ENCODE results near the gene DNAJC15. TPM values are rescaled to one million over a fixed set of nuclear protein-coding genes. Genes with fewer than 3 reads are reported as not detected.

Gene DNAJC15
- total RNA-seq, 4 donors from 2014 or later, result 1.6 to 8.4 (median 4.1) TPM

DNA sequence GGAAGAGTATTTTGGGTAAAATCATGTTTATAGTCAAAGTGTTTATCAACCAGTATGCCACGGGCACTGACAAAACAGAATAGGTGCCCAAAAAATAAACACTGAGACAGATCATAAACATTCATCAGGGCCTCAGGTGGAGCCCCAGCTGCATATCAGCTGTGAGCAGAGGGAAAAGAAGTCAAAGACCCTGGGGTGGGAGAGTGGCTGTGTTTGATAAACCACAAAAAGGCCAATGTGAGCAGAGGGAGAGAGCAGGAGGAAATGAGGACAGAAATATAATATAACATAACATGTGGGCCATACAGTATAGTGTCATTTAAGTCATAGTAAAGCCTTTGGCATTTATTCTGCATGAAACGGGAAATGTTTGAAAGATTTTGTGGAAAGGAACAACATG, 21.4 kb upstream of the DNAJC15 start:
- H3K4me3 ChIP-seq (ENCODE audit: low read depth, poor library complexity, severe bottlenecking), result no peak overlapping the region
- WGBS, 2 donors, result 82 to 94% methylated on average over 2 of the region's 2 CpGs
- TF ChIP-seq POLR2A (IDR thresholded peaks at IDR 0.05), result no peak
- TF ChIP-seq, protein P1, sequence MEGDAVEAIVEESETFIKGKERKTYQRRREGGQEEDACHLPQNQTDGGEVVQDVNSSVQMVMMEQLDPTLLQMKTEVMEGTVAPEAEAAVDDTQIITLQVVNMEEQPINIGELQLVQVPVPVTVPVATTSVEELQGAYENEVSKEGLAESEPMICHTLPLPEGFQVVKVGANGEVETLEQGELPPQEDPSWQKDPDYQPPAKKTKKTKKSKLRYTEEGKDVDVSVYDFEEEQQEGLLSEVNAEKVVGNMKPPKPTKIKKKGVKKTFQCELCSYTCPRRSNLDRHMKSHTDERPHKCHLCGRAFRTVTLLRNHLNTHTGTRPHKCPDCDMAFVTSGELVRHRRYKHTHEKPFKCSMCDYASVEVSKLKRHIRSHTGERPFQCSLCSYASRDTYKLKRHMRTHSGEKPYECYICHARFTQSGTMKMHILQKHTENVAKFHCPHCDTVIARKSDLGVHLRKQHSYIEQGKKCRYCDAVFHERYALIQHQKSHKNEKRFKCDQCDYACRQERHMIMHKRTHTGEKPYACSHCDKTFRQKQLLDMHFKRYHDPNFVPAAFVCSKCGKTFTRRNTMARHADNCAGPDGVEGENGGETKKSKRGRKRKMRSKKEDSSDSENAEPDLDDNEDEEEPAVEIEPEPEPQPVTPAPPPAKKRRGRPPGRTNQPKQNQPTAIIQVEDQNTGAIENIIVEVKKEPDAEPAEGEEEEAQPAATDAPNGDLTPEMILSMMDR (IDR thresholded peaks at IDR 0.05), result no peak
- DNase-seq (ENCODE audit: low spot score in 2 of 2), result no peak
- intact Hi-C loops (cut with DNase I; ENCODE audit: low total_unique reads), result no loop called here

DNA sequence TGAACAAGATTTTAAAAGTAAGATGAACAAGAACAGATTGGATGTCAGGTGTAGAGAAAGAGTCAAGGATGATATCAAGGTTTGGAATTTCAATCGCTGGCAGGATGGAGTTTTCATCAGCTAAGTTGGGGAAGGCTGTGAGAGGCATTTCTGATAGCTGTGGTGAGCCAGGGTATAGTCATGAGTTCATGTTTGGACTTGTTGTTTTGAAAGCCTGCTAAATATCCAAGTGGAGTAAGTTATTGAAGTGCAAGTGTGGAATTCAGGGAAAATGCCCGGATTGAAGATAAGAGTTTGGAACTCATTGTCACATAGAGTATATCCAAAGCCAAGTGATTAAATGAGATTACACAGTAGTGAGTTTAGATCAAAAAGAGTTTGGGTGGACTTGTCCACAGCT, 20.4 kb upstream of the DNAJC15 start:
- TF ChIP-seq, protein P1 (IDR thresholded peaks at IDR 0.05), result no peak
- no peak for TF ChIP-seq POLR2A (IDR thresholded peaks at IDR 0.05)
- H3K4me3 ChIP-seq (ENCODE audit: low read depth, poor library complexity, severe bottlenecking), result no peak overlapping the region
- 63 to 67% methylated on average over 2 of the region's 2 CpGs for WGBS, 2 donors
- intact Hi-C loops (cut with DNase I; ENCODE audit: low total_unique reads), result no loop called here
- no peak for DNase-seq (ENCODE audit: low spot score in 2 of 2)

DNA sequence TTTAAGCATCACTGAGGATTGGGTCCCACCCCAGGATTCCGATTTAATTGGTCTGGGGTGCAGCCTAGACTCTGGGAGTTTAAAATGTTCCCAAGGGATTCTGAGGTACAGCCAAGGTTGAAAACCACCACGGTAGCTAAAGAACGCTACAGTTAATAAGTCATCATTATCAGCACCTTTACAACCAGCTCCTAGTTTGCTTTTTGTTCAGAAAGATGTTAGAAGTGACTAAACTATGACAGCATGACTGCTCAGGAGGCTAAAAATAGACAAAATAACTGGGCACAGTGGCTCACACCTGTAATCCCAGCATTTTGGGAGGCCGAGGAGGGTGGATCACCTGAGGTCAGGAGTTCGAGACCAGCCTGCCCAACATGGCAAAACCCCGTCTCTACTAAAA, 19.7 kb upstream of the DNAJC15 start:
- intact Hi-C loops (cut with DNase I; ENCODE audit: low total_unique reads), result no loop called here
- TF ChIP-seq, protein P1 (IDR thresholded peaks at IDR 0.05), result no peak
- TF ChIP-seq POLR2A (IDR thresholded peaks at IDR 0.05), result no peak
- no peak overlapping the region for H3K4me3 ChIP-seq (ENCODE audit: low read depth, poor library complexity, severe bottlenecking)
- 90 to 93% methylated on average over 6 of the region's 6 CpGs for WGBS, 2 donors
- DNase-seq (ENCODE audit: low spot score in 2 of 2), result no peak

GRCh38 chr13:43005460-43006236, 17.7 kb upstream of the DNAJC15 start:
- intact Hi-C loops (cut with DNase I; ENCODE audit: low total_unique reads), result no loop called here
- no peak for TF ChIP-seq POLR2A (IDR thresholded peaks at IDR 0.05)
- TF ChIP-seq, protein P1 (IDR thresholded peaks at IDR 0.05), result no peak
- H3K4me3 ChIP-seq (ENCODE audit: low read depth, poor library complexity, severe bottlenecking), result no peak overlapping the region
- no peak for DNase-seq (ENCODE audit: low spot score in 2 of 2)
- 89 to 90% methylated on average over 3 of the region's 3 CpGs for WGBS, 2 donors

GRCh38 chr13:43006893-43007631, 16.3 kb upstream of the DNAJC15 start:
- 51 to 55% methylated on average over 3 of the region's 3 CpGs for WGBS, 2 donors
- DNase-seq (ENCODE audit: low spot score in 2 of 2), result no peak
- H3K4me3 ChIP-seq (ENCODE audit: low read depth, poor library complexity, severe bottlenecking), result no peak overlapping the region
- TF ChIP-seq POLR2A (IDR thresholded peaks at IDR 0.05), result no peak
- TF ChIP-seq, protein P1 (IDR thresholded peaks at IDR 0.05), result no peak
- intact Hi-C loops (cut with DNase I; ENCODE audit: low total_unique reads), result no loop called here

All from lower leg skin (tissue), 4 donors.